GM10248 (cell line): ENCODE measurements around the gene VPS37C.
"Not testable (repeated sequence)": the region's sequence is repeated elsewhere in the genome, so short reads cannot be mapped to it uniquely, and the experiment has no call there.

Experiments used
- CTCF ChIA-PET: fragments of 300-600 bp; sonication (Branson Sonifier 250); formaldehyde crosslinking; extraction: SDS; loops from one replicate; lab custom pipeline; 2021; ENCODE audit warnings: antibody characterized with exemption; lab: Yijun Ruan, JAX
- POLR2A ChIA-PET: fragments of 350-650 bp; sonication (Branson Sonifier 250); formaldehyde crosslinking; extraction: SDS; loops from one replicate; lab custom pipeline; 2020; ENCODE audit warnings: antibody characterized with exemption; lab: Yijun Ruan, JAX
- DNase-seq: peaks from one replicate; pipeline ENCODE4 v3.0.0; 2012; ENCODE audit errors: extremely low spot score
- CTCF ChIP-seq: IDR thresholded peaks from 2 replicates; pipeline ENCODE4 v1.5.1; 2012; ENCODE audit warnings: mild to moderate bottlenecking, low read depth; ENCODE audit errors: extremely low read depth, missing control alignments, control extremely low read depth

Gene VPS37C

GRCh38 chr11:61168800-61169199 is 7.6 kb upstream of the VPS37C start:
- no peak for TF ChIP-seq CTCF
- ChIA-PET POLR2A (no interaction called here), CTCF (interaction anchor here (2.6 to 3.4 kb wide), 3 partner anchors 19 to 337 kb away, joined by 7 to 16 read pairs (median 12); no protein-coding TSS in a partner anchor)
- no peak for DNase-seq

GRCh38 chr11:61168042-61168688 is 6.9 kb upstream of the VPS37C start:
- DNase-seq, result peak; percentile 5
- CTCF ChIA-PET, result interaction anchor here (3.4 kb wide), 1 partner anchor 19 kb away, joined by 16 read pairs; no protein-coding TSS in a partner anchor
- POLR2A ChIA-PET, result no interaction called here

GRCh38 chr11:61166331-61166730 is 5.1 kb upstream of the VPS37C start:
- POLR2A ChIA-PET, CTCF ChIA-PET, DNase-seq: not testable (repeated sequence)

More at GRCh38 chr11:61168042-61168688, 6.9 kb upstream of the VPS37C start:
- no peak for TF ChIP-seq CTCF

- DNase-seq, CTCF ChIA-PET: not testable (repeated sequence)
These were observed 4.6 kb upstream of the VPS37C start for GRCh38 chr11:61165785-61166184.

GRCh38 chr11:61164606-61165424 is 3.6 kb upstream of the VPS37C start:
- ChIA-PET POLR2A (no interaction called here), CTCF (no interaction called here)
- no peak for TF ChIP-seq CTCF
- no peak for DNase-seq

More at GRCh38 chr11:61165785-61166184, 4.6 kb upstream of the VPS37C start:
- POLR2A ChIA-PET, result not testable (repeated sequence)

- ChIA-PET POLR2A (no interaction called here), CTCF (no interaction called here)
- peak; percentile 50 for DNase-seq
- no peak for TF ChIP-seq CTCF
These were observed 2.7 kb upstream of the VPS37C start for GRCh38 chr11:61163714-61164605.

GRCh38 chr11:61163021-61163420 is 1.8 kb upstream of the VPS37C start:
- ChIA-PET POLR2A (no interaction called here), CTCF (no interaction called here)
- no peak for DNase-seq
- TF ChIP-seq CTCF, result no peak
